Spleen (tissue), 11 donors: ENCODE measurements around the gene ADGRG3. TPM values are rescaled to one million over a fixed set of nuclear protein-coding genes. Genes with fewer than 3 reads are reported as not detected.
"Not testable (repeated sequence)": the region's sequence is repeated elsewhere in the genome, so short reads cannot be mapped to it uniquely, and the experiment has no call there.

Experiments
- DNase-seq: peaks from one replicate; pipeline ENCODE4 v3.0.0-alpha.2; 2020
- H3K27ac ChIP-seq, 8 donors: fragments of 200-600 bp; sonication (generic) in 7 of 8; 1 replicate in 4 of 8; 2 replicates in 4 of 8; pipeline versions ENCODE4 v1.5.0 to v1.8.0; 2016 to 2021; ENCODE audit warnings: inconsistent platforms in 4 of 8, mild to moderate bottlenecking in 4 of 8, moderate library complexity in 1 of 8
- H3K27me3 ChIP-seq, 7 donors: fragments of 200-600 bp; sonication (generic) in 6 of 7; replicated peaks in 1 of 7; 1 replicate in 4 of 7; 2 replicates in 3 of 7; pipeline versions ENCODE4 v1.5.0 to v1.8.0; 2016 to 2021; ENCODE audit warnings: inconsistent platforms in 3 of 7, mild to moderate bottlenecking in 1 of 7
- H3K36me3 ChIP-seq, 6 donors: fragments of 200-600 bp; sonication (generic) in 5 of 6; 1 replicate in 4 of 6; 2 replicates in 2 of 6; pipeline versions ENCODE4 v1.5.0 to v1.8.0; 2016 to 2021; ENCODE audit warnings: inconsistent platforms in 2 of 6
- H3K4me1 ChIP-seq, 6 donors: fragments of 200-600 bp; sonication (generic) in 5 of 6; 1 replicate in 3 of 6; 2 replicates in 3 of 6; pipeline versions ENCODE4 v1.5.0 to v1.8.0; 2016 to 2021; ENCODE audit warnings: inconsistent platforms in 3 of 6
- H3K4me3 ChIP-seq, 8 donors: fragments of 200-600 bp; sonication (generic) in 7 of 8; 1 replicate in 4 of 8; 2 replicates in 4 of 8; pipeline versions ENCODE4 v1.5.0 to v1.8.0; 2016 to 2021; ENCODE audit warnings: inconsistent platforms in 4 of 8, mild to moderate bottlenecking in 4 of 8, moderate library complexity in 2 of 8
- H3K9me3 ChIP-seq, 8 donors: fragments of 200-600 bp; sonication (generic) in 7 of 8; 1 replicate in 4 of 8; 2 replicates in 4 of 8; pipeline versions ENCODE4 v1.5.0 to v1.8.0; 2016 to 2021; ENCODE audit warnings: inconsistent platforms in 4 of 8
- POLR2A ChIP-seq, 3 donors: fragments of 450-650 bp; IDR thresholded peaks; one replicate each; pipeline ENCODE4 v1.5.1; 2017; ENCODE audit warnings: antibody characterized with exemption in 3 of 3, mild to moderate bottlenecking in 1 of 3
- POLR2AphosphoS5 ChIP-seq, 3 donors: sonication (generic); formaldehyde crosslinking; IDR thresholded peaks; one replicate each; pipeline ENCODE4 v1.5.1; 2017; ENCODE audit warnings: antibody characterized with exemption in 3 of 3
- WGBS, 5 donors: extraction: QIAGEN DNeasy Blood & Tissue Kit in 3 of 5; methylation state at CpG; one replicate each; pipeline versions ENCODE4 v1.1.5 to v1.1.7; 2013 to 2018; 5-methylcytosine and 5-hydroxymethylcytosine counted together
- intact Hi-C: fragments of 100-400 bp; cut with DNase I; formaldehyde crosslinking; loops from one replicate; pipeline ENCODE4 v1.15.0; 2023; ENCODE audit warnings: low total_unique reads
- polyA plus RNA-seq, 3 donors: library from polyadenylated mRNA; stranded (reverse); fragments of 200-250 nt; gene quantifications; one replicate each; pipeline ENCODE4 v1.2.1, GENCODE V29; 2013
- total RNA-seq, 7 donors: library from RNA; depleted of rRNA in 3 of 7; stranded (reverse); fragments of >200 nt in 3 of 7; fragmentation: NEBNext Ultra II Directional in 4 of 7; extraction: Animal tissue kit (Norgen Biotek cat#: 25700) in 4 of 7; gene quantifications; one replicate each; pipeline versions ENCODE4 v1.1.0 to v1.2.1, GENCODE V29; 2016 to 2021
- TF ChIP-seq, protein P1 (sequence below), 11 experiments: fragments of 200-600 bp in 7 of 11; fragments of 450-650 bp in 4 of 11; sonication (generic) in 4 of 11; IDR thresholded peaks in 8 of 11; conservative IDR thresholded peaks in 3 of 11; 1 replicate in 7 of 11; 2 replicates in 4 of 11; pipeline versions ENCODE4 v1.4.0 to v1.8.0; 2016 to 2021; ENCODE audit warnings: antibody characterized with exemption in 11 of 11, inconsistent platforms in 4 of 11, mild to moderate bottlenecking in 1 of 11
- donor health status: healthy with polysubstance abuse.
- donor health status: DM: no; HTN: no; CAD: no; lungs with moderate emphysema.
- donor health status: DM: no; HTN: no; CAD: no.
- donor health status: Bipolar disorder and iron deficiency.
- donor health status: healthy.
- donor health status: DM: no; HTN: no; CAD: no.
- donor health status: DM: yes; HTN: yes; CAD: no.

ADGRG3 gene
- total and polyA plus RNA-seq, 10 donors = 2.5 to 116 (median 27.2) TPM

DNA sequence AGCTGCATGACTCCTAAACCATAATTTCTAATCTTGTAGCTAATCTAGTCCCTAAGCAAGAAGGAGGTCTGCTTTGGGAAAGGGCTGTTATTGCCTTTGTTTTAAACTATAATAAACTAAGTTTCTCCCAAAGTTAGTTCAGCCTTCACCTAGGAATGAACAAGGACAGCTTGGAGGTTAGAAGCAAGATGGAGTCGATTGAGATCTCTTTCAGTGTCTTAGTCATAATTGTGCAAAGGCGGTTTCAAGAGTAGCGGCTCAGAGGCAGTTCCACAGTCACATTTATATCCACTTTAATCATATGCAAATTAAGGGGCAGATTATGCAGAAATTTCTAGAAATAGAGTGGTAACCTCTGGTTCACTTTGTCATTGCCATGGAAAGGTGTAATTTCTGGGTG is 43.9 kb downstream of the ADGRG3 start:
- no peak for TF ChIP-seq POLR2A (IDR thresholded peaks at IDR 0.05)
- TF ChIP-seq, protein P1, sequence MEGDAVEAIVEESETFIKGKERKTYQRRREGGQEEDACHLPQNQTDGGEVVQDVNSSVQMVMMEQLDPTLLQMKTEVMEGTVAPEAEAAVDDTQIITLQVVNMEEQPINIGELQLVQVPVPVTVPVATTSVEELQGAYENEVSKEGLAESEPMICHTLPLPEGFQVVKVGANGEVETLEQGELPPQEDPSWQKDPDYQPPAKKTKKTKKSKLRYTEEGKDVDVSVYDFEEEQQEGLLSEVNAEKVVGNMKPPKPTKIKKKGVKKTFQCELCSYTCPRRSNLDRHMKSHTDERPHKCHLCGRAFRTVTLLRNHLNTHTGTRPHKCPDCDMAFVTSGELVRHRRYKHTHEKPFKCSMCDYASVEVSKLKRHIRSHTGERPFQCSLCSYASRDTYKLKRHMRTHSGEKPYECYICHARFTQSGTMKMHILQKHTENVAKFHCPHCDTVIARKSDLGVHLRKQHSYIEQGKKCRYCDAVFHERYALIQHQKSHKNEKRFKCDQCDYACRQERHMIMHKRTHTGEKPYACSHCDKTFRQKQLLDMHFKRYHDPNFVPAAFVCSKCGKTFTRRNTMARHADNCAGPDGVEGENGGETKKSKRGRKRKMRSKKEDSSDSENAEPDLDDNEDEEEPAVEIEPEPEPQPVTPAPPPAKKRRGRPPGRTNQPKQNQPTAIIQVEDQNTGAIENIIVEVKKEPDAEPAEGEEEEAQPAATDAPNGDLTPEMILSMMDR (IDR thresholded peaks at IDR 0.05 in 8 of 11, conservative IDR thresholded peaks at IDR 0.05 in 3 of 11) = no peak
- no peak for TF ChIP-seq POLR2AphosphoS5 (IDR thresholded peaks at IDR 0.05)
- no peaks in the 10 kb centered on the region for H3K4me1 ChIP-seq
- WGBS, 5 donors = 85 to 97% (median 87%) methylated on average over 3 of the region's 3 CpGs
- no peak for DNase-seq
- no peaks in the 10 kb centered on the region for H3K9me3 ChIP-seq
- no peaks in the 10 kb centered on the region for H3K36me3 ChIP-seq
- no peak overlapping the region for H3K27ac ChIP-seq
- intact Hi-C loops = no loop called here
- peaks cover 0 to 5% (median 0%) of the 10 kb centered on the region in 7 donors for H3K27me3 ChIP-seq
- no peak overlapping the region for H3K4me3 ChIP-seq

DNA sequence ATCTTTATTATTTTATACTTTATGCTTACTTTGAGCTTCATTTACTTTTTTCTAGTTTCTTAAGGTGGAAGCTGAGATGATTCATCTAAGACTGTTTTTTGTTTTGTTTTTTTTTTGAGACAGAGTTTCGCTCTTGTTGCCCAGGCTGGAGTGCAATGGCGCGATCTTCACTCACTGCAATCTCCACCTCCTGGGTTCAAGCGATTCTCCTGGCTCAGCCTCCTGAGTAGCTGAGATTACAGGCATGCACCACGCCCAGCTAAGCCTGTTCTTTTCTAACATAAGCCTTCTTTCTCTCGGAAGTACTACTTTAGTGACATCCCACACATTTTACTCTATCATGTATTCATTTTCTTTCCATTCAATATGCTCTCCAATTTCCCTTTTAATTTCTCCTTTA is 44.5 kb downstream of the ADGRG3 start:
- H3K27ac ChIP-seq, DNase-seq, H3K36me3 ChIP-seq, H3K4me1 ChIP-seq, intact Hi-C loops, H3K4me3 ChIP-seq, H3K27me3 ChIP-seq, H3K9me3 ChIP-seq: not testable (repeated sequence)
- whole genome bisulfite sequencing, 5 donors = 77 to 88% (median 84%) methylated on average over 6 of the region's 6 CpGs

DNA sequence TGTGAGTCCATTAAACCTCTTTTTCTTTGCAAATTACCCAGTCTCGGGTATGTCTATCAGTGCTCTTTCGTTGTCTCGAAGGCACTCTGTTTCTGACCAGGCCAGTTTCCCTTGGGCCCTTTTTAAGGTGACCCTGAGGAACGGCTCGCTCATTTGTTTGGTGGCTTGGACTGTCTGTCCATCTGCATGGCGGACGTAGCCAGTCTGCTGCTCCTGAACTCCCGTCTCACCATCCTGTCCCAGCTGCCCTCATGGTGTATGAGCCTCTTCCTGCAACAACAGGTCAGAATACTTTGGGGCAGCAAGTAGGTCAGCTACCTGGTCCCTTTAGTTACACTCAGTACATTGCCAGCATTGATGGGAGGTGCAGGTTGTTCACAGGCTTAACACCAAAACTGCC is 45.5 kb downstream of the ADGRG3 start:
- DNase-seq = peak; percentile 41

DNA sequence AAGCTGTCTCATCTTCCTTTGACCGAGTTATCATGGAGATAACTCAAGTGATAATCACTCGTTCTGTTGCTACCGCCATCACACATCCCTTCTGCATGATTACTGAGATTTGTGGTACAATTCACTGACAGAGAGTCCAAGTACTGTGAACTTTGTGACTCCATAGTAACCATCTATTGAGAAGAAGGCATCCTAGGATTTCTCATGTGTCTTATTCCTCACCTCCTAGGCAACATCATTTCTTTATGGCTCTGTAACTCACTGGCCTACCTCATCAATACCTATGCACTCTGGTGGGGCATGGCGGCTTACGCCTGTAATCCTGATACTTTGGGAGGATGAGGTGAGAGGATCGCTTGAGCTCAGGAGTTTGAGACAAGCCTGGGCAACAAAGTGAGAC is 45.9 kb downstream of the ADGRG3 start:
- DNase-seq = peak; percentile 2
- Histone ChIP-seq H3K27ac (no peak overlapping the region), H3K4me3 (no peak overlapping the region), H3K27me3 (peaks cover 0 to 5% (median 0%) of the 10 kb centered on the region in 7 donors), H3K36me3 (no peaks in the 10 kb centered on the region), H3K9me3 (no peaks in the 10 kb centered on the region), H3K4me1 (no peaks in the 10 kb centered on the region)
- intact Hi-C loops = no loop called here
- 80 to 94% (median 90%) methylated on average over 6 of the region's 6 CpGs for WGBS, 5 donors
- TF ChIP-seq POLR2A (IDR thresholded peaks at IDR 0.05) = no peak
- no peak for TF ChIP-seq POLR2AphosphoS5 (IDR thresholded peaks at IDR 0.05)
- TF ChIP-seq, protein P1 (IDR thresholded peaks at IDR 0.05 in 8 of 11, conservative IDR thresholded peaks at IDR 0.05 in 3 of 11) = no peak

More for the DNA sequence above, 45.5 kb downstream of the ADGRG3 start:
- no peak overlapping the region for H3K27ac ChIP-seq
- H3K9me3 ChIP-seq = no peaks in the 10 kb centered on the region
- 80 to 99% (median 92%) methylated on average over 8 of the region's 8 CpGs for WGBS, 5 donors
- no peak overlapping the region for H3K4me3 ChIP-seq
- intact Hi-C loops = no loop called here
- H3K27me3 ChIP-seq = peaks cover 0 to 5% (median 0%) of the 10 kb centered on the region in 7 donors
- no peaks in the 10 kb centered on the region for H3K36me3 ChIP-seq
- TF ChIP-seq POLR2A (IDR thresholded peaks at IDR 0.05) = no peak
- TF ChIP-seq, protein P1 (IDR thresholded peaks at IDR 0.05 in 8 of 11, conservative IDR thresholded peaks at IDR 0.05 in 3 of 11) = no peak
- TF ChIP-seq POLR2AphosphoS5 (IDR thresholded peaks at IDR 0.05) = no peak
- no peaks in the 10 kb centered on the region for H3K4me1 ChIP-seq

DNA sequence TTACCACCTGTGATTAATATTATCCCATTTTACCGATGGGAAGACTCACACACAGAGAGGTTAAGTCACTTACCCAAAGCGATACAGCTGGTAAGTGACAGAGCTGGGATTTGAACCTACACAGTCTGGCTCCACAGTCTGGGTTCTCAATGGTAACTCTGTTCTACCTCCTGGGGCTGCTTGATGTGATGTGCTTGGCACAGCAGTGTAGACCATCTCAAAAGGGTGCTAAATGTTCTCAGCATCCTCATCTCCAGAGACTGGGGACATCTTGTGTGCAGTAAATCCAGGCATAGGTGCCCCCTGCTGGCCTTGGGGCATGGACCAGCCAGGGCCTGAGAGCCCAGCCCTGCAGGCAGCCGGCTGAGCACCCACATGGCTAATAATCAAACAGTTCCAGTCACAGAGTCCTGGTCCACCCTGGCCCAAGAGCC is 52.1 kb downstream of the ADGRG3 start:
- intact Hi-C loops = no loop called here
- H3K4me1 ChIP-seq = peaks cover 0 to 3% (median 0%) of the 10 kb centered on the region in 6 donors
- H3K4me3 ChIP-seq = no peak overlapping the region
- WGBS, 5 donors = 67 to 95% (median 69%) methylated on average over 2 to 3 of the region's 3 CpGs
- H3K36me3 ChIP-seq = no peaks in the 10 kb centered on the region
- no peak overlapping the region for H3K27ac ChIP-seq
- peaks cover 0 to 5% (median 0%) of the 10 kb centered on the region in 7 donors for H3K27me3 ChIP-seq
- no peaks in the 10 kb centered on the region for H3K9me3 ChIP-seq
- TF ChIP-seq, protein P1 (IDR thresholded peaks at IDR 0.05 in 8 of 11, conservative IDR thresholded peaks at IDR 0.05 in 3 of 11) = peak; percentile 21 to 77 (median 56)
- TF ChIP-seq POLR2AphosphoS5 (IDR thresholded peaks at IDR 0.05) (no peak), POLR2A (IDR thresholded peaks at IDR 0.05) (no peak)
- DNase-seq = peak; percentile 88
